Thymus (tissue), 11 donors: Measurements from ENCODE around the gene COL5A1. TPM values are rescaled to one million over a fixed set of nuclear protein-coding genes. Genes with fewer than 3 reads are reported as not detected.

Experiments used
- DNase-seq, 9 donors: peaks; one replicate each; pipeline ENCODE4 v3.0.0-alpha.2; 2013; ENCODE audit warnings: low spot score in 9 of 9, low read depth in 6 of 9, missing footprints in 1 of 9
- H3K27ac ChIP-seq, 2 donors: one replicate each; pipeline ENCODE4 v1.5.1; 2013; ENCODE audit warnings: control low read depth in 1 of 2, low read depth in 1 of 2, low read length in 1 of 2, mild to moderate bottlenecking in 1 of 2, moderate library complexity in 1 of 2
- H3K27me3 ChIP-seq, 2 donors: one replicate each; pipeline ENCODE4 v1.5.1; 2013; ENCODE audit warnings: low read length in 1 of 2; ENCODE audit not compliant: control insufficient read depth in 2 of 2, insufficient read depth in 1 of 2
- H3K36me3 ChIP-seq, 2 donors: one replicate each; pipeline ENCODE4 v1.5.1; 2013; ENCODE audit warnings: low read length in 1 of 2, mild to moderate bottlenecking in 1 of 2, moderate library complexity in 1 of 2; ENCODE audit not compliant: control insufficient read depth in 2 of 2, insufficient read depth in 2 of 2
- H3K4me1 ChIP-seq, 2 donors: one replicate each; pipeline ENCODE4 v1.5.1; 2013; ENCODE audit warnings: low read length in 2 of 2; ENCODE audit not compliant: control insufficient read depth in 2 of 2, insufficient read depth in 2 of 2
- H3K4me3 ChIP-seq, 2 donors: one replicate each; pipeline ENCODE4 v1.5.1; 2013; ENCODE audit warnings: low read length in 2 of 2, control low read depth in 1 of 2, mild to moderate bottlenecking in 1 of 2
- H3K9me3 ChIP-seq, 2 donors: one replicate each; pipeline ENCODE4 v1.5.1; 2013; ENCODE audit warnings: low read length in 1 of 2, mild to moderate bottlenecking in 1 of 2; ENCODE audit not compliant: control insufficient read depth in 2 of 2, insufficient read depth in 1 of 2
- WGBS: extraction: QIAGEN DNeasy Blood & Tissue Kit; methylation state at CpG from one replicate; pipeline ENCODE4 v1.1.7; 2013; 5-methylcytosine and 5-hydroxymethylcytosine counted together
- polyA plus RNA-seq: library from polyadenylated mRNA; stranded (reverse); fragments of 200-250 nt; gene quantifications from one replicate; pipeline ENCODE4 v1.2.3, GENCODE V29; 2013
- total RNA-seq: library from RNA; stranded (reverse); fragments of 120-200 nt; gene quantifications from one replicate; pipeline ENCODE4 v1.2.4, GENCODE V29; 2013
- donor health status: healthy.

The COL5A1 gene
- total and polyA plus RNA-seq, 2 donors: 3.2 to 7.6 TPM

DNA sequence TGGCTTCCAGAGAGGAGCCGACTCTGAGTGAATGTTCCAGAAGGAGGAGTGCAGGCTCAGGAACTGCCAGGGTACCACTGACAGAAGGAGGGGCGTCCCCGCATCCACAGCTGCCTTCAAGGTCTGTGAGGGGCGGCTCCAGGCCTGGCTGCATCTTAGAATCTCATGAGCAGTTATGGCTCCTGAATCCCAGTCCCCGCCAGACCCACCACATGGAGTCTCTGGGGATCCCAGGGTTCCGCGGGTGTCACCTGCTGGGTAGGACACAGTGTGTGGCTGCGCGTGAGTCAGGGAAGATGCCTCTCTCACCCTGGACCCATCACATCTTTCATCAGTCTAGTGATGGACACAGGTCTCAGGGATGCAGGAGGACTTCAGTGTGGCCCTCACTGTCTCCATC is 79.2 kb downstream of the COL5A1 start:
- no peak for DNase-seq
- H3K9me3 ChIP-seq: no peaks in the 10 kb centered on the region
- peaks cover 0 to 5% of the 10 kb centered on the region in 2 donors for H3K4me1 ChIP-seq
- H3K4me3 ChIP-seq: no peak overlapping the region
- no peaks in the 10 kb centered on the region for H3K36me3 ChIP-seq
- over 99% methylated on average over 9 of the region's 9 CpGs for WGBS
- peaks cover 0 to 2% of the 10 kb centered on the region in 2 donors for H3K27me3 ChIP-seq
- no peak overlapping the region for H3K27ac ChIP-seq

DNA sequence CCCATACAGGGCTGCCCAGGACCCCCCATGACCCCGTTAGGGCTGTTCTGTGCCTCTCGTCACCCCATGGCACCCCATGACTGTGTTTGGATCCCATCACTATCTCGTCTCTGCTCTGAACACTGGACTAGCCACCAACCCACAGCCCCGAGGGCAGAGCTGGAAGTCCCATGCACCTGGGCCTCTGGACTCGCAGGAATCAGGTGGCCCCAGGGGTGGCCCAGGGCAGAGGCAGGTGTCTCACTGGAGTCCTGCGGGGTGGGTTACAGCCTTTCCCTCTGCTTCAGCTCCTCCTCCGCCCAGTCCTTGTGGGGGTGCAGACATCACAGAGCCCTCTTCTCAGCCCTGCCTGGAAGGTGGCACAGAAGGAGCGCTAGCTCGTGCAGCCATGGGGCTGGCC is 79.7 kb downstream of the COL5A1 start:
- 95% methylated on average over 9 of the region's 9 CpGs for WGBS
- H3K9me3 ChIP-seq: no peaks in the 10 kb centered on the region
- H3K27me3 ChIP-seq: peaks cover 0 to 2% of the 10 kb centered on the region in 2 donors
- DNase-seq: no peak
- no peak overlapping the region for H3K4me3 ChIP-seq
- peaks cover 0 to 5% of the 10 kb centered on the region in 2 donors for H3K4me1 ChIP-seq
- no peak overlapping the region for H3K27ac ChIP-seq
- no peaks in the 10 kb centered on the region for H3K36me3 ChIP-seq

DNA sequence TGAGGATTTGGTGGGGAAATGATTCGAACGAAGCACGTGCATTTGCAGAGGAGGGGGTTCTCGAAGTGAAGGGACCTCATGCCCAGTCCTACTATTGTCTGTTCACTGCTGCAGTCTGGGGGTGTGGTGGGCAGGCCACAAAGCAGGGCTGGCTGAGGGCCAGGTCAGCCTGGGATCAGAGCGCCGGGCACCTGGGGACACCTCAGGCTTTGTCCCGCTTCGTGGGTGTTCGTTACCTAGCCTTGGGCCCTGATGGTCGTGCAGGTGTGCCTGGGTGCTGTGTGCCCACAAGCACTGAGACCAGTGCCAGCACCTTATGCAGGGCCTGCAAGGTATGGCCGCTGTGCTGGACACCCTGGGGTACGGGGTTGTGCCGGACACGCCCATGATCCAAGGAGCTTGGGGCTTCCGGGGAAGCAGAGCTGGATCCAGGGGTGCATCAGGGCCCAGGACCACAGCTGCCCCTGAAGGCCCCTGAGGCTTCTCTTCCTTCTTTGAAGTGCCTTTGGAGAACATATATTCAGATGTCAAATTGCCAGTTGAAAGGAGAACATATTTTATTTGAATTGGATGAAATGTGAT is 80.6 kb downstream of the COL5A1 start:
- Histone ChIP-seq H3K27ac (no peak overlapping the region), H3K9me3 (no peaks in the 10 kb centered on the region), H3K36me3 (no peaks in the 10 kb centered on the region), H3K4me1 (peaks cover 0 to 5% of the 10 kb centered on the region in 2 donors), H3K27me3 (peaks cover 0 to 2% of the 10 kb centered on the region in 2 donors), H3K4me3 (no peak overlapping the region)
- DNase-seq: no peak
- 94% methylated on average over 15 of the region's 15 CpGs for WGBS

DNA sequence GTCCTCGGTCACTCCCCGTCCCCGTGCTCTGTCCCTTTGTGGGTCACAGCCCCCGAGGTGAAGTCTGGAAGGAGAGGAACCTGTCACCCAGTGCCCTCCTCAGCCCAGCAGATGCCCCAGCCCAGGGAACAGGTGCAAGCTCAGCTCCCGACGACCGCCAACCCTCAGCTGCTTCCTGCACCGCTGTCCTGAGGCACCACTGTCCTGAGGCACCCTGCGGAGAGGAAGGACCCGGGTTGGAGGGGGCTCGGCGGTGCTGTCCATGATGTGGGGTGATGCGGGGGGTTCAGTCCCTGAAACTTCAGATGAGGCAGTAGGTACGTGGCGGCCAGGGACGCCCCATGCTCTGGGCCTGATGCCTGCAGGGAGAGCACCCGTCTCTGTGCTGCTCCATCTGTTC is 81.4 kb downstream of the COL5A1 start:
- Histone ChIP-seq H3K27ac (no peak overlapping the region), H3K9me3 (no peaks in the 10 kb centered on the region), H3K4me1 (peaks cover 0 to 5% of the 10 kb centered on the region in 2 donors), H3K4me3 (no peak overlapping the region), H3K27me3 (peaks cover 0 to 2% of the 10 kb centered on the region in 2 donors), H3K36me3 (no peaks in the 10 kb centered on the region)
- DNase-seq: peak in 1 of 9 donors; percentile 9
- 20% methylated on average over 17 of the region's 17 CpGs for WGBS

DNA sequence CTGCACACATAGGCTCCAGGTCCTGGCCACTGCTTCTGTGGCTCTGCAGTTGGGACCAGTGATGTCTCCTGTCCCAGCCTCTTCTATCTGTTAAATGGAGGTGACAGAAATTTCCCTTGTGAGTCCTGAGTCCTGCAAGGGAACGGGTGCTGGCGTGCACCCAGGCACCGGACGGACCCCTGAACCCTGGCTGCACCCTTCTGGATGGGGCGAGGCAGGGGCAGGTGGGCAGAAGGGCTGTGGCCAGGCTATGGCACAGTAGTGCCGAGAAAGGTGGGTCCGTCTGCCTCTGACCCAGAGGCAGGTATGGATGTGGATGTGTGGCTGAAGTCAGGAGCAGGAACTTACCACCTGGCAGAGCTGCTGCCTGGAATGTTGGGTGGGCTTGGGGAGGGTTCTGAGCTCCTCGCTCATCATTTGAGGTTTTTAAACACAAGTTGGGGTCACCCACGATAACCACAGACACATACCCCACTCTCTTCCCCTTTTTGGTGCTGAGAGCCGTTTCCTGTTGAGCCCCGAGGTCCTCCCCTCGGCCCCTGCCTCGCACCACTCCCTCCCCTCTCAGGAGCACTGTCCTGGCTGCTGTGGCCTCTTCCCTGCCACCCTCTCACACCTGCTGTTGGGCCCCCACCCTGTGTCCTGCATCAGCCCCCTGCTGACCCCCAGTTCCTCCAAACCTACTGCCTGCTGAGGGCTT is 82.0 kb downstream of the COL5A1 start:
- no peaks in the 10 kb centered on the region for H3K9me3 ChIP-seq
- H3K36me3 ChIP-seq: no peaks in the 10 kb centered on the region
- peaks cover 0 to 2% of the 10 kb centered on the region in 2 donors for H3K27me3 ChIP-seq
- H3K4me1 ChIP-seq: peaks cover 0 to 5% of the 10 kb centered on the region in 2 donors
- H3K27ac ChIP-seq: no peak overlapping the region
- 49% methylated on average over 13 of the region's 13 CpGs for WGBS
- H3K4me3 ChIP-seq: no peak overlapping the region
- DNase-seq: no peak

DNA sequence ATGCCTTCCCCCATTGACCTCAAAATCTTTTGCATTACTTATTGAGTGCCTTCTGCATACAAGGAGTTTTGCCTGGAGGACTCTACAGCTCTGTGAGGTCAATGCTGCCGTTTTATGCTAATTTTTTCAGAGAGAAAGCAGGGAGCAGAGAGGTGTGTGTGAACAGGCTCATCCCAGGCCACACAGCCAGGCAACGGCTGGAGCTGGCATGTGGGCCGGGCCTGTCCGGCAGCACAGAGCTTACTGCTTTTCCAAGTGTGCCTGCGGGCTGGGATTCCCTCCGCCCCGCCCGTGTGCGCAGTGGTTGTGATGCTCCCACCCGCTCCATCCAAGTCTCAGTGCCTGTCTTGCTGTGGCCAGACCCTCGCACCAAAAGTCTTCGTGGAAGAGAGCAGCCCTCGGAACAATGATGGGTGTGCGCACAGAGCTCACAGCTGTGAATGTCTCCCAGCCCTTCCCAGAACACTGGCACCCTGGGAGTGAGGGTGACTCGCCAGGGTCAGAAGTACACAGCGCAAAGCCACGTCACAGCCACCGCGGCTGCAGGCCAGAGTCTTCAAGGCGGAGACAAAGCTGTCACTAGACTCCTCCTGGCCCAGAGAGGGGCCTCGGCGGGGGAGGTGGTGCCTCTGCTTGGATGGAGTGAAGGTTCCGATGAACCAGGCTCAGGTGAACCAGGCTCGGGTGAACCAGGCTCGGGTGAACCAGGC is 82.8 kb downstream of the COL5A1 start:
- no peak overlapping the region for H3K27ac ChIP-seq
- H3K36me3 ChIP-seq: no peaks in the 10 kb centered on the region
- no peaks in the 10 kb centered on the region for H3K9me3 ChIP-seq
- 91% methylated on average over 25 of the region's 25 CpGs for WGBS
- peaks cover 0 to 5% of the 10 kb centered on the region in 2 donors for H3K4me1 ChIP-seq
- no peak for DNase-seq
- H3K4me3 ChIP-seq: no peak overlapping the region
- H3K27me3 ChIP-seq: peaks cover 0 to 2% of the 10 kb centered on the region in 2 donors

DNA sequence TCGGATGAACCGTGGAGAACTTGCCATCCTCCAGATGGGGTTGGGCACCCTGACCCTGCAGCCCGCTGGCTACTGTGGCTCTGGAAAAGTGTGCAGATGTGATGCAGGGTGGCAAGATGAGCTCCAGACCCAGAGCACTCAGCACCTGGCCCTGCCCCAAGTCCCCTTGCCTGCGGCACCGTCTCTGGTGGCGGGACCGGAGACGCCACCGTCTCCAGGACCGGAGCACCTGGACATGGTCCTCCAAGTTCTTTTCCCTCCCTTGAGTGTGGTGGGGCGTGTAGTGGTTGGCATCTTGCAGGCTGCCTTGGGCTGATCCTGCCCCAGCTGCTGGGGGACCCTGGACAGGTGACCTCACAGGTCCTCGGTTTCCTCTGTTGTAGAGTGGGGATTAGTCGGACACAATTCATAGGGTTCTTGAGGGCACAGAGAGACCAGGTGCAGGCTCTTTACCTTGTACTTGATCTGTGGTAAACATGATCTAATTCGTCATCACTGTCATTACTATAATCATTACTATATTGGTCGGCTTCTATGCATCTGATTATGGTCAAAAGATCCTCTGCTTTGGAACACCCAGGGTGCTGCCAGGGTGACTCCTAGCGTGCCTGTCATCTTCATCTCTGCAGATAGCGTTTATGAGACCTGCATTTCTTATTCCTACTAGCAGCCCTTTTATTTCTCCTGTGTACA is 83.5 kb downstream of the COL5A1 start:
- Histone ChIP-seq H3K4me3 (no peak overlapping the region), H3K27me3 (peaks cover 0 to 2% of the 10 kb centered on the region in 2 donors), H3K27ac (no peak overlapping the region), H3K36me3 (no peaks in the 10 kb centered on the region), H3K4me1 (peaks cover 0 to 5% of the 10 kb centered on the region in 2 donors), H3K9me3 (no peaks in the 10 kb centered on the region)
- DNase-seq: no peak
- 79% methylated on average over 17 of the region's 17 CpGs for WGBS

DNA sequence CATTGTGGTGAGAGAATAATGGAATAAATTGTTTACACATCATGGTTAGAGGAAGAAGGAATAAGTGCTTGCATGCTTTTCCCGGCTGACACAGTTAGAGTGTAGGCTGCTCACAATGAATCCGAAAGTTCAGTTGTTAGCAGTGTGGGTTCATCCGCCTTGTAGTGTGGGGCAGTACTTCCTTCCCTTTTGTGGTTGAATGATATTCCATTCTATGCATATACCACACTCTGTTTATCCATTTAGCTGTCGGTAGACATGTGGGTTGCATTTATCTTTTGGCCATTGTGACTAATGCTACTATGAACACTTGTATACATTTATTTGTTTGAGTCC is 84.0 kb downstream of the COL5A1 start:
- WGBS: 3% methylated on average over 4 of the region's 4 CpGs
- DNase-seq: peak in 1 of 9 donors; percentile 15

More for the DNA sequence above, 84.0 kb downstream of the COL5A1 start:
- no peaks in the 10 kb centered on the region for H3K9me3 ChIP-seq
- H3K36me3 ChIP-seq: no peaks in the 10 kb centered on the region
- H3K27me3 ChIP-seq: peaks cover 0 to 2% of the 10 kb centered on the region in 2 donors
- no peak overlapping the region for H3K27ac ChIP-seq
- H3K4me3 ChIP-seq: no peak overlapping the region
- peaks cover 0 to 5% of the 10 kb centered on the region in 2 donors for H3K4me1 ChIP-seq
